ENCODE results near the gene CRYBG3.

Gene CRYBG3

GRCh38 chr3:97958396-97958795, 136.6 kb downstream of the CRYBG3 start:
- Histone ChIP-seq H3K79me2 (ENCODE audit: insufficient read depth, low read length) (peaks cover 3% of the 10 kb centered on the region; the same call in 1 of the 2 replicates), H3K27ac (ENCODE audit: low read length) (no peak overlapping the region), H3K9ac (ENCODE audit: low read depth, low read length) (no peak overlapping the region), H2AFZ (ENCODE audit: low read depth, low read length) (no peak overlapping the region), H3K36me3 (ENCODE audit: insufficient read depth, low read length) (peaks cover 24% of the 10 kb centered on the region), H3K27me3 (ENCODE audit: insufficient read depth, low read length, poor library complexity) (no peaks in the 10 kb centered on the region), H3K9me3 (ENCODE audit: insufficient read depth, low read length, severe bottlenecking) (no peaks in the 10 kb centered on the region), H3K4me1 (ENCODE audit: insufficient read depth, low read length) (no peaks in the 10 kb centered on the region), H3K4me2 (ENCODE audit: insufficient read depth, low read length) (no peak overlapping the region), H4K20me1 (ENCODE audit: insufficient read depth, low read length) (no peaks in the 10 kb centered on the region), H3K4me3 (ENCODE audit: low read depth in 1 of 2, low read length in 2 of 2) (no peak overlapping the region)
- DNase-seq (no peak), ATAC-seq (ENCODE audit: insufficient read depth, low read depth) (no peak)
- no peak for TF ChIP-seq EZH2 (IDR thresholded peaks at IDR 0.05; ENCODE audit: borderline replicate concordance, low read depth, low read length, severe bottlenecking)

- Histone ChIP-seq H3K4me1 (ENCODE audit: insufficient read depth, low read length) (no peaks in the 10 kb centered on the region), H3K9me3 (ENCODE audit: insufficient read depth, low read length, severe bottlenecking) (no peaks in the 10 kb centered on the region), H3K4me3 (ENCODE audit: low read depth in 1 of 2, low read length in 2 of 2) (no peak overlapping the region), H3K27ac (ENCODE audit: low read length) (no peak overlapping the region), H2AFZ (ENCODE audit: low read depth, low read length) (no peak overlapping the region), H4K20me1 (ENCODE audit: insufficient read depth, low read length) (no peaks in the 10 kb centered on the region), H3K9ac (ENCODE audit: low read depth, low read length) (no peak overlapping the region), H3K79me2 (ENCODE audit: insufficient read depth, low read length) (peaks cover 7% of the 10 kb centered on the region; the same call in 1 of the 2 replicates), H3K27me3 (ENCODE audit: insufficient read depth, low read length, poor library complexity) (no peaks in the 10 kb centered on the region), H3K36me3 (ENCODE audit: insufficient read depth, low read length) (peaks cover 24% of the 10 kb centered on the region), H3K4me2 (ENCODE audit: insufficient read depth, low read length) (no peak overlapping the region)
- TF ChIP-seq EZH2 (IDR thresholded peaks at IDR 0.05; ENCODE audit: borderline replicate concordance, low read depth, low read length, severe bottlenecking) (no peak), CTCF (IDR thresholded peaks at IDR 0.05; ENCODE audit: borderline replicate concordance, extremely low read depth, low read length, poor library complexity, severe bottlenecking) (no peak)
- ATAC-seq (ENCODE audit: insufficient read depth, low read depth) (peak; percentile 39; the same call in 2 of the 3 replicates), DNase-seq (no peak)
These were observed 137.0 kb downstream of the CRYBG3 start for GRCh38 chr3:97958796-97959195.

GRCh38 chr3:97959872-97960271, 138.1 kb downstream of the CRYBG3 start:
- DNase-seq (no peak), ATAC-seq (ENCODE audit: insufficient read depth, low read depth) (no peak)
- no peak overlapping the region for H2AFZ ChIP-seq (ENCODE audit: low read depth, low read length)

GRCh38 chr3:97960551-97960950, 138.7 kb downstream of the CRYBG3 start:
- Histone ChIP-seq H4K20me1 (ENCODE audit: insufficient read depth, low read length) (no peaks in the 10 kb centered on the region), H3K27ac (ENCODE audit: low read length) (no peak overlapping the region), H3K4me1 (ENCODE audit: insufficient read depth, low read length) (no peaks in the 10 kb centered on the region), H3K36me3 (ENCODE audit: insufficient read depth, low read length) (peaks cover 23% of the 10 kb centered on the region), H3K79me2 (ENCODE audit: insufficient read depth, low read length) (peaks cover 10% of the 10 kb centered on the region; the same call in 1 of the 2 replicates), H3K9ac (ENCODE audit: low read depth, low read length) (no peak overlapping the region), H3K27me3 (ENCODE audit: insufficient read depth, low read length, poor library complexity) (no peaks in the 10 kb centered on the region), H3K4me2 (ENCODE audit: insufficient read depth, low read length) (no peak overlapping the region), H3K4me3 (ENCODE audit: low read depth in 1 of 2, low read length in 2 of 2) (no peak overlapping the region), H3K9me3 (ENCODE audit: insufficient read depth, low read length, severe bottlenecking) (no peaks in the 10 kb centered on the region), H2AFZ (ENCODE audit: low read depth, low read length) (no peak overlapping the region)
- DNase-seq, result no peak
- no peak for TF ChIP-seq EZH2 (IDR thresholded peaks at IDR 0.05; ENCODE audit: borderline replicate concordance, low read depth, low read length, severe bottlenecking)
- no peak for ATAC-seq (ENCODE audit: insufficient read depth, low read depth)

More at GRCh38 chr3:97959872-97960271, 138.1 kb downstream of the CRYBG3 start:
- H3K9me3 ChIP-seq (ENCODE audit: insufficient read depth, low read length, severe bottlenecking), result no peaks in the 10 kb centered on the region
- H3K4me2 ChIP-seq (ENCODE audit: insufficient read depth, low read length), result no peak overlapping the region
- H3K36me3 ChIP-seq (ENCODE audit: insufficient read depth, low read length), result peaks cover 23% of the 10 kb centered on the region
- no peaks in the 10 kb centered on the region for H3K4me1 ChIP-seq (ENCODE audit: insufficient read depth, low read length)
- no peak overlapping the region for H3K27ac ChIP-seq (ENCODE audit: low read length)
- no peak for TF ChIP-seq EZH2 (IDR thresholded peaks at IDR 0.05; ENCODE audit: borderline replicate concordance, low read depth, low read length, severe bottlenecking)
- no peak for TF ChIP-seq CTCF (IDR thresholded peaks at IDR 0.05; ENCODE audit: borderline replicate concordance, extremely low read depth, low read length, poor library complexity, severe bottlenecking)
- peaks cover 10% of the 10 kb centered on the region; the same call in 1 of the 2 replicates for H3K79me2 ChIP-seq (ENCODE audit: insufficient read depth, low read length)
- H4K20me1 ChIP-seq (ENCODE audit: insufficient read depth, low read length), result no peaks in the 10 kb centered on the region
- H3K27me3 ChIP-seq (ENCODE audit: insufficient read depth, low read length, poor library complexity), result no peaks in the 10 kb centered on the region
- H3K9ac ChIP-seq (ENCODE audit: low read depth, low read length), result no peak overlapping the region
- no peak overlapping the region for H3K4me3 ChIP-seq (ENCODE audit: low read depth in 1 of 2, low read length in 2 of 2)
